Astrocyte (in vitro differentiated cells and primary cell): ENCODE measurements around the gene MRAP.

Experiments
- EZH2 ChIP-seq: IDR thresholded peaks from 2 replicates; pipeline ENCODE4 v1.6.1; 2012; ENCODE audit warnings: mild to moderate bottlenecking, low read length, inconsistent platforms; ENCODE audit not compliant: insufficient read depth
- TF ChIP-seq, protein P1 (sequence below): IDR thresholded peaks from 2 replicates; pipeline ENCODE4 v1.5.1; 2011; ENCODE audit warnings: low read depth, mild to moderate bottlenecking, inconsistent platforms, low read length, moderate library complexity; ENCODE audit not compliant: insufficient read depth

DNA sequence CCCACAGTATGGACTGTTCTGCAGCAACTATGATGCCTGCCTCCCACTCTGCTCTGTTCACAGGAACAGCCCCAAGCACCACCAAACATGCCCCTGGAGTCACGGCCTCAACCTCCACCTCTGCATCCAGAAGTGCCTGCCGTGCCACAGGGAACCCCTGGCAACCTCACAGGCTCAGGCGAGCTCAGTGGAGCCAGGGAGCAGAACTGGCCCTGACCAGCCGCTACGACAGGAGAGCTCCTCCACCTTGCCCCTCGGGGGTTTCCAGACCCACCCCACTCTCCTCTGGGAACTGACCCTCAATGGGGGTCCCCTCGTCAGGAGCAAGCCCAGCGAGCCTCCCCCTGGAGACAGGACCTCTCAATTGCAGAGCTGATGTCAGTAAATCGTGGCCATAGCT lies 13.0 kb downstream of the MRAP start:
- TF ChIP-seq, protein P1, sequence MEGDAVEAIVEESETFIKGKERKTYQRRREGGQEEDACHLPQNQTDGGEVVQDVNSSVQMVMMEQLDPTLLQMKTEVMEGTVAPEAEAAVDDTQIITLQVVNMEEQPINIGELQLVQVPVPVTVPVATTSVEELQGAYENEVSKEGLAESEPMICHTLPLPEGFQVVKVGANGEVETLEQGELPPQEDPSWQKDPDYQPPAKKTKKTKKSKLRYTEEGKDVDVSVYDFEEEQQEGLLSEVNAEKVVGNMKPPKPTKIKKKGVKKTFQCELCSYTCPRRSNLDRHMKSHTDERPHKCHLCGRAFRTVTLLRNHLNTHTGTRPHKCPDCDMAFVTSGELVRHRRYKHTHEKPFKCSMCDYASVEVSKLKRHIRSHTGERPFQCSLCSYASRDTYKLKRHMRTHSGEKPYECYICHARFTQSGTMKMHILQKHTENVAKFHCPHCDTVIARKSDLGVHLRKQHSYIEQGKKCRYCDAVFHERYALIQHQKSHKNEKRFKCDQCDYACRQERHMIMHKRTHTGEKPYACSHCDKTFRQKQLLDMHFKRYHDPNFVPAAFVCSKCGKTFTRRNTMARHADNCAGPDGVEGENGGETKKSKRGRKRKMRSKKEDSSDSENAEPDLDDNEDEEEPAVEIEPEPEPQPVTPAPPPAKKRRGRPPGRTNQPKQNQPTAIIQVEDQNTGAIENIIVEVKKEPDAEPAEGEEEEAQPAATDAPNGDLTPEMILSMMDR: no peak
- no peak for TF ChIP-seq EZH2
